Right lobe of liver (tissue), 4 donors: Measurements from ENCODE around the gene SSBP3.
"Not testable (repeated sequence)": the region's sequence is repeated elsewhere in the genome, so short reads cannot be mapped to it uniquely, and the experiment has no call there.

Source experiments
- CTCF ChIP-seq, 4 donors: fragments of 200-600 bp in 3 of 4; fragments of 450-650 bp in 1 of 4; IDR thresholded peaks; one replicate each; pipeline versions ENCODE4 v1.5.1 to v1.8.0; 2016 to 2022; ENCODE audit warnings: antibody characterized with exemption in 4 of 4, mild to moderate bottlenecking in 2 of 4
- POLR2A ChIP-seq: fragments of 450-650 bp; IDR thresholded peaks from one replicate; pipeline ENCODE4 v1.6.1; 2017; ENCODE audit warnings: antibody characterized with exemption, mild to moderate bottlenecking
- donor health status: DM: no; HTN: no; CAD: no.
- donor health status: DM: no; HTN: no; CAD: no.
- donor health status: DM: no; HTN: yes; CAD: no.

GRCh38 chr1:54207896-54208295 lies 198.3 kb downstream of the SSBP3 start:
- TF ChIP-seq CTCF (IDR thresholded peaks at IDR 0.05); POLR2A: not testable (repeated sequence)
